GM18907 (cell line): Measurements from ENCODE around the gene HTR6.

Experiments
- ATAC-seq: cut with Tn5 transposase; IDR thresholded peaks from one replicate; pipeline ENCODE4 v1.9.1; 2021; ENCODE audit warnings: mild to moderate bottlenecking, moderate library complexity; ENCODE audit not compliant: unreplicated experiment

HTR6 gene

GRCh38 chr1:19656134-19656779, 8.4 kb upstream of the HTR6 start:
- ATAC-seq = no peak

GRCh38 chr1:19656780-19657466, 7.8 kb upstream of the HTR6 start:
- no peak for ATAC-seq

GRCh38 chr1:19657511-19657910, 7.2 kb upstream of the HTR6 start:
- ATAC-seq = no peak

GRCh38 chr1:19658186-19658585, 6.5 kb upstream of the HTR6 start:
- no peak for ATAC-seq

- no peak for ATAC-seq
Observed at GRCh38 chr1:19661721-19662228, 2.9 kb upstream of the HTR6 start.

GRCh38 chr1:19662313-19662712, 2.4 kb upstream of the HTR6 start:
- no peak for ATAC-seq

GRCh38 chr1:19665186-19665495, 466 bp downstream of the HTR6 start:
- ATAC-seq = no peak

GRCh38 chr1:19665496-19666465, 1.1 kb downstream of the HTR6 start:
- no peak for ATAC-seq

- no peak for ATAC-seq
Observed at GRCh38 chr1:19668888-19669287, 4.2 kb downstream of the HTR6 start.

- no peak for ATAC-seq
Observed at GRCh38 chr1:19670787-19671186, 6.1 kb downstream of the HTR6 start.

GRCh38 chr1:19672237-19672636, 7.6 kb downstream of the HTR6 start:
- no peak for ATAC-seq

- ATAC-seq = no peak
Observed at GRCh38 chr1:19675797-19676196, 11.1 kb downstream of the HTR6 start.

- no peak for ATAC-seq
Observed at GRCh38 chr1:19676438-19676922, 11.8 kb downstream of the HTR6 start.

- no peak for ATAC-seq
Observed at GRCh38 chr1:19678493-19678892, 13.8 kb downstream of the HTR6 start.

- ATAC-seq = no peak
Observed at GRCh38 chr1:19678931-19679453, 14.3 kb downstream of the HTR6 start.

- ATAC-seq = no peak
Observed at GRCh38 chr1:19679691-19680090, 15.0 kb downstream of the HTR6 start.

GRCh38 chr1:19680644-19681043, 16.0 kb downstream of the HTR6 start:
- ATAC-seq = no peak

GRCh38 chr1:19682257-19682656, 17.6 kb downstream of the HTR6 start:
- no peak for ATAC-seq

- ATAC-seq = no peak
Observed at GRCh38 chr1:19682901-19683300, 18.2 kb downstream of the HTR6 start.

GRCh38 chr1:19683351-19683750, 18.7 kb downstream of the HTR6 start:
- ATAC-seq = no peak

- no peak for ATAC-seq
Observed at GRCh38 chr1:19684677-19685076, 20.0 kb downstream of the HTR6 start.
